SW 1271 (cell line): Measurements from ENCODE around the gene PRPSAP1.
"Not testable (repeated sequence)": the region's sequence is repeated elsewhere in the genome, so short reads cannot be mapped to it uniquely, and the experiment has no call there.

Experiments used
- DNase-seq, 2 experiments: peaks; one replicate each; lab custom pipeline; 2025; lab: John Stamatoyannopoulos, UW

PRPSAP1 gene

DNA sequence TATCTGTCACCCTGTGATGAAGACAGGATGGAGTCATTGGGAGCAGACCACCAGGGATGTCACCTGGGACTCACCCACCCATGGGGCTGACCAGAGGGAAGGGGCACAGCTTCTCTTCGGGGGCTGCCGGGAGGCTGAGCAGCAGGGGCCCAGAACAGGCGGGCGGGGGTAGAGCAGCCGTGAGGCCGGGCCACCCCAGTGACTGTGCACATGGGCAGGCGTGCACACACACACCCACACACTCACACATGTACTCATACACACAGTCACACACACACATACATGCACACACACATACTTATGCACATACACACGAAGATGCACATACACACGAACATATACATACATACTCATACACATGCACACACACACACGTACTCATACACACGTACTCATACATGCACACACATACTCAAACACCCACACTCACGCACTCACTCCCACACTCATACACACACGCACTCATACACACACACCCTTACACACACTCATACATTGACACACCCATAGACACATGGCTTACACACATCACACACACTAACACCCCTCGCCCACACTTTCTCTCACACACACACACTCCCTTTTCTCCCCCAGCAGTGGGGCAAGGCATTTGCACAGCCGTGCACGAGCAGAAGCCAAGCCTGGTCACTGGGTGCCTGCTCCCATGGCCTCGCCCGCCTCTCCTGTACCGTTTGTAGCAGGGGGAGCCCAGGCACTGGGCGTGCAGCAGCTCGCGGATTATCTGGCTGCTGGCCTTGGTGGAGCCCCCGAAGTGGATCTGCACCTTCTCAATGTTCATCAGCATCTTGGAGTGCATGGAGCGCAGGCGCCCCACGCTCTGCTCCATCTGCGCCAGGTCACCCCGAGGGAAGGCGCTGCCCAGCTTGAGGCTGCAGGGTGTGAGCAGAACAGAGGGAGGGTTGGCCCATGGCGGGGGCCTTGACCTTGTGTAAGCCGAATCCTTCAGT is 76.1 kb downstream of the PRPSAP1 start:
- no peak for DNase-seq

DNA sequence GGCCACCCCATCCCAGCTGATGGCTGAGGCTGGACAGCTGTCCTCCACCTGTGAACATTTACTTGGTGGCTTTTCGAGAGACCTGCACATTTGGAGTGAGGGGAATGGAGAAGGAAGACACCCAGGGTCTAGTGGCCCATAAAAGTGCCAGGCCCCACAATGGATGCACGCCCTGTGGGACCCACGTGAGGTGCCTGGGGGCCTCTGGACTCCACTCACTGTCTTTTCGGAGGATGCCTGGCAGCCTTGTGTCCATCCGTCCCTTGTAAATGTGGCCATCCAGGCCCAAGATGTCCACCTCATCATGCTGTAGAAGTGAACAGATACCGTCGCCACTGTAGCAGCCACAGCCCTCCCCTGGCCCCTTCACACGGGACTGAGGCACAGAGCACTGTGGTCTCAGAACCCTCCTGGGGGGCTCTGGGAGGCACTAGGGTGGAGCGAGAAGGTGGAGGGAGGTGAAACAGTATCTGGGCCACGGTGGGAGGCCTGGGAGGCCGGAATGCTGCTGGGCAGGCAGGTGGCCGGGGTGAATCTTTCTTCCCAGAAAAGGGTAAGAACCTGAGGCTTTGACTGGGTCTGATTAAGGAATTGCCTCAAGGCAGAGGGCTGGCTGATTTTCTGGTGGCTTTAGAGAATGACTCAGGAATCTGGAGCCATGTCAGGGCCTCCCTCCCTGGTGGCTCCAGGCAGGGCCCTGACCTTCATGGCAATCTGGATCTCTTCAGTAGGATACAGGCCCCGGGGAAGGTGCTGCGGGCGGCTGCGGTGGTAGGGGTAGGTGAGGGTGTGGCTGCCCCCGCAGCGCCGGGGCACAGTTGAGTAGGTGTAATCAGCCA is 77.0 kb downstream of the PRPSAP1 start:
- DNase-seq: no peak

DNA sequence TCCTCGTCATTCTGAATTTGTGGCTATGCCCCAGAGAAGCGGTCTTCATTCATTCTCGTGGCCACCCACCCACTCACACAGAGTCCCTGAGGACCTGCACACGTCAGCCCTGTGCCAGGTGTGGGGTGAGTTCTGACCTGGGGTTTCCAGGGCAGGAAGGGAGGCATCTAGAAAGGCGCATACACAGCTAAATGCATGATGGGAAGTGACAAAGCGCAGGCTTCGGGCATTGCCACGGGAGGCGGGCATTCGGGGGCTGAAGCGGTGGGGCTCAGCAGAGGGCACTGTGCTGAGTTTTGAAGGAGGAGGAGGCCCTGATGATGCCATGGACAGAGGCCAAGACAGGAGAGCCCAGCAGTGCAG is 77.7 kb downstream of the PRPSAP1 start:
- DNase-seq: no peak

DNA sequence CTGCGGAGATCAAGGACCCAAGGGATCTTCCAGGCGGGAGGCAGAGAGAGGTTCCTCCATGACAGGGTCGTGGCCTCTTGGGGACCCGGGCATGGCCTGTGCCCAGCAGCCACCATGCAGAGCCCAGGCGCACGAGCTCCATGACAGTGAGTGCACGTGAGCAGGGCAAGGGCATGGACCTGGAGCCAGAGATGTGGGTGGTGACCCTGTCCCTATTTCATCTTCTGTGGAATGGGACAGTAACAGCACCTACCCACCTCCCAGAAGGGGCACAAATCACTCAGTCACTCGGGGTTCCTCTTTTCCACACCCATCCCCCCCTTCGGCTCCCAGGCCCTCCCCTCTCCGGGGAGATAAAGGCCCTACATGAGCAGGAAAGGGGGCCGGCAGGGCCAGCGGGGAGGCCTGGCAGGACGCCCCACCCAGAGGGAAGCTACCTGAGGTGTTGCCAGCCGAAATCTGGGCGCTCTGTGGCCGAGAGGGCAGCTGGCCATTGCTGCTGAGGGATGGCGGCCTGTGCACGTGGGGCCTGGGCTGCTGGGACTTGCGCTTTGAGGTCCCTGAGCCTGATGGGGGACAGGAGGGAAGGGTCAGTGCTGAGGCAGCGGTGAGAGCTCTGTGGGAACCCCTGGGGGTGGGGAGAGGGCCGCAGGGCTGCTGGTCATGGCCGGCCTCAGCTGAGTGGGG is 78.2 kb downstream of the PRPSAP1 start:
- DNase-seq: no peak

DNA sequence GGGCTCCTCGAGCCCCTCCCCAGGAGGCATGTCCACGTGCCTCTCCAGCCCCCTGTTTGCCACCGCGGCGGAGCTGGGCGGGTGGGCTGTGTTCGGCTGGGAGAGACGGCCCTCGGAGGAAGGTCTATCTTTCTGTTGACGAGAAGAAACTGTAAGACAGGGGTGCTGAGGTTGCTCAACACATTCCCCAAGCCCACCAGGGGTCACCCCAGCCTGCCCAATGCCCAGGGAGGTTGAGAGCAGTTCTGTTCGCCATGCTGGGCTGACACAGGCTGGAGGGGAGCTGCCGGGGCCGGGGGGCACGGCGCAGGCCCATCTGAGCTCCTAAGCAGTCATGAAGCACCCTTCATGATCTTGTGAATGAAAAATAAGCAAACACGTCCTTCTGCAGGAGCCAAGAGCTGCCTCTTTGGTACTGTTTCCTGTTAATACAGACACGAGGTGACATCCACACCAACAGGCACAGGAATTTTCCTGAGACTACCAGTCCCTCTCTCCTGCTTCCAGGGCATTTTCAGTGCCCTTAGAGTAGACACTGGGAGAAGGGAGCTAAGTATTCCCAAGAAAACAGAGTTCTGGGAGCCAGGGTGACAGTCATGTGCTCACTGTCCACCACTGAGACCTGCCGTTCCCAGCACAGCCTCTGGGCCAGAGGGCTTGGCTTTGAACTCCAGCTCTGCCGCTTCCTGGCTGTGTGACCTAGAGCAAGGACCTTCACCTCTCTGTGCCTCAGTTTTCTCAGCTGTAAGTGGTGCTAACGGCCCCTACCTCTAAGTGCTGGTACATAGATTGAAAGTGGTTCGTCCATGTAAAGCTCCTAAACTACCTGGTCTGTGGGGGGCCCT is 79.4 kb downstream of the PRPSAP1 start:
- no peak for DNase-seq

DNA sequence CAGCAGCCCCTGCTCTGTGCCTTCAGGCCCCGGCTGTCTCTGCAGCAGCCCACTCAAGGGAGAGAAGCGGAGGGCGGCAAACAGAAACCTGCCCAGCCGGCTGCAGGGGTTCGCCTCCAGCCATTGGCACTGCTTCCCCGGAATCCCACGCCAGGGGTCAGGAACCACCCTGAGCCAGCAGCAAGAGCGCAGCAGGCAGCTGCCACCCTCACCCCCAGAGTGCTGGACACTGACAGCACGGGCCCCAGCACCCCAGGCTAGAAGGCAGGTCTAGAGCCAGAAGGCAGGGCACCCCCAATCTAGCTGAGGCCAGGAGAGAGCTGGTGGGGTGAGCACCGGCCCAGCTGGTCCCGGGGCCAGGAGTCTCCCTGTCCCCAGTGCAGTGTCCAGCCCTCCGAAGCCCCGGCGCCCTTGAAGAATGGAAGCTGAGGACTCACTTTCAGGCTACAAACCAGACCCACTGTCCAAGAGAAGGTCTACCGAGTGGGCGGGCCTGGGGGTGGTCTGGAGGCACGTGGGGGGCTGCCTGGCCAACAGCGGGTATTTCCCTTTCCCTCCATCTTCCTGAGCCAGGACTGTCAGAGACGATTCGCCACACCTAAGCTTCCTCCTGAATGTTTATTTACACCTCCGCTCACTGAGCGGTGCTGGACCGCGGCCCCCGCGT is 80.1 kb downstream of the PRPSAP1 start:
- no peak for DNase-seq

DNA sequence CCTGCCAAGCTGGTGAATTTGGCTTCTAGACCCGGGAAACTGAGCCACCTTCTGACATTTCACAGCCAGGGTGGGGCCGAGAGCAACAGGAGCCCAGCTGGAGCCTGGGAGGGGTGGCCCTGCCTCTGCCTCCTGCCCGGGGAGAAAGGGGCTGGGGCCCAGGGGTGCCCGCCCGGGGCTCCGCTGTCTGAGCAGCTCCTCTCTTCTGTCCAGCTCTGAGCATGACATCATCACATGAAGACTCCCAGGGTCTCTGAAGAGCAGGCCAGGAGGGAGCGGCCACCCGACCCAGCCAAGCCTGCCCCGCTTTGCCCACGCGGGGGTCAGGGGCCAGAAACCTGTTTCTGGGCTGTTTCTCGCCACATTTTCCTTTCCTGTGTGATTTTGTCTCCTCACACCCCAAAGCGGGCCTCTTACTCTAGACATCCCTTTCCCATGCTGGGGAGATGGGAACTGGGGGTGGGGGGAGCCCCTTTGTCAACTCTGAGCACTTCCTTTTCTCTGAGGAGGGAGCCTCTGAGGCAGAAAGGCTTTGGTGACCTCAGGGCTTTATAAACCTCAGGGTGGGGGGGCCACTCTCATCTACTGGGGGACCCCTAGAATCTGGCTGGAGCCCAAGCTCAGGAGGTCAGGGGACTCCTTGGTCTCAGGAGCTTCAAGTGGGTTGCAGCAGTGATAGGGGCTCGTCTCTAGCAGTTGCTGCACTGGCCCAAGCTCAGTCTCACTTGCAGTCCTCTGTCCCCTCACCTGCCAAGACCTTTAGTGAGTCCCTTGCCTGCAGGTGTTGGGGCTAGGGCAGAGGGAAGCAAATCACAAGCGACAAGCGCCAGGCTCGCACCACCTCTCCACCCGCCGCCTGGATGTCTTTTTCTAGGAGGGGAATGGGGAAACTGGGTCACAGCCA is 80.9 kb downstream of the PRPSAP1 start:
- no peak for DNase-seq

DNA sequence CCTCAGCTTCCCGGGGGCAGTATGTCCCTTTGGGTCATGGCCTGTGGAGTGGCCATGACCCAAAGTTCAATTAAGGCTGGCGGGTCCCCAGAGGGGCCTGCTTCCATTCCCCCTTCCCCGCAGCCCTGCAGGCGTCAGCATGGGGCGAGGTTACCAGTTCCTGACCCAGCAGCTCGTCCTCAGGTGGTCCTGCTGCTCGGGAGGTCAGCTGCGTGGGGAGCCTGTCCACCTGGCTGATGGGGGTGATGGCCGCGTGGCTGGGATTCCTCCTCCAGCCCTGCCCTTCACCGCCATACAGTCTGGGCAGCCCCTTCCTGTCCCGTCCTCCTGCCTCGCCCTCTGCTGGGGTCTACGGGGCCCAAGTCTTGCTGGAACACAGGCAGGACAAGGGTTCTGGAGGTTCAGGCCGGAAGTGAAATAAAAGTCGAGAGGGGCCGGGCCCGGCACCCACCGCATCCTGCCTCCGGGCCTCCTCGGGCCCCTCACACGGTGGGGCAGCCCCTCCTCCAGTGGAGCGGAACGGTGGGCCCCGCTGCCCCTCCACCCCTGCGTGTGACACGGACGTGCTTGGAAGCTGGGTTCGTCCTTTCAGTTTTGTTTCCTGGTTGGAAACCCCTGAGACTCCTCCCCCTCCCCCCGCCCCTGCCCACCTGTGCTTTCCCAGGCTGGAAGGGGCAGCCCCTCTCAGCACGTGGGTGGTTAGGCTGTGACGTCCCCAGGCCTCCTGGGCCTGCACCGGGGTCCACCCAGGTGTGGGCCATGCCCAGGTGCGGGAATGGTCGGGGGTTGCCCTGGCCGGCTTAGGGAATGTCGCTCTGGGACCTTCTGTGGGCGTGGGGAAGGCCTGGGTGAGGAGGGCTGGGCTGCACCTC is 81.8 kb downstream of the PRPSAP1 start:
- DNase-seq: no peak

DNA sequence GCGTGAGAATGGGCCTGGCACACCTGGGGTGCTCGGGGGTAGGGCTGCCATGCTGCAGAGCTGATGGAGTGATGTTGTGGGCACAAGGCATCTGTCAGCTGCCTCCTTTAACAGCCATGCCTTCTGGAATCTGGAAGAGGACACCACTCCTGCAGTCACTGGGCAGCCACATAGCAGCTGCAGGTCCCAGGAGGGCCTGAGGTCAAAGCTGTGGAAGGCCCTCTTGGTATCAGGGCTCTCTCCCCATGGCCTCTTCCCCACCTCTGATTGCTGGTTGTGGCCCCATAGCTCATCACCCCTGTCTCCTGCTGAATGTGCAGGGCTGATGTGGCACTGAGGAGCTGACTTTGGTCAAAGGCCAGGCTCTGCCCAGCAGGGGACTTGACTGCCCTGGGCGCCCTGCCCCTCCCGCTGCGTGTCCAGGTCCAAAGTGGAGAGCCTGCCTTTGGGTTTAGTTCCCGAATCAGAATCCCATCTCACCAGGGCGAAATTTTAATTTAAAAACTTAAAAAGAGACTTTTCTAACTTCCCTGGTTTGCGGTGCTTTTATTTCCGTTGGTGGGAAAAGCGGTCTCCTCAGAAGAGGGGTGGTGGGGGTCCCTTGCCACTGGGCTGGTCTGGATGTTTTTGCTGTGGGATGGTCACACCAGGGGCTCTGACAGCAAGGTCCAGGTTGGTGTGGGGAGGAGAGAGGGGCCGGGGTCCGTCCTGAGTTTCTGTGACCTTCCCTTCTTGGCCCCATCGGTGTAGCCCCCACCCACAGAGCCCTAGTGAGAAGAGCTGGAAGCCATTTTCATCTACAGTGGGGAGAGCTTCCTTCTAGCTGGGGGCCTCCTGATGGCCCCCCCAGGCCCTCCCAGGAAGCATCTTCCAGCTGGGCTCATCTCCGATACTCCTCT is 82.7 kb downstream of the PRPSAP1 start:
- no peak for DNase-seq

DNA sequence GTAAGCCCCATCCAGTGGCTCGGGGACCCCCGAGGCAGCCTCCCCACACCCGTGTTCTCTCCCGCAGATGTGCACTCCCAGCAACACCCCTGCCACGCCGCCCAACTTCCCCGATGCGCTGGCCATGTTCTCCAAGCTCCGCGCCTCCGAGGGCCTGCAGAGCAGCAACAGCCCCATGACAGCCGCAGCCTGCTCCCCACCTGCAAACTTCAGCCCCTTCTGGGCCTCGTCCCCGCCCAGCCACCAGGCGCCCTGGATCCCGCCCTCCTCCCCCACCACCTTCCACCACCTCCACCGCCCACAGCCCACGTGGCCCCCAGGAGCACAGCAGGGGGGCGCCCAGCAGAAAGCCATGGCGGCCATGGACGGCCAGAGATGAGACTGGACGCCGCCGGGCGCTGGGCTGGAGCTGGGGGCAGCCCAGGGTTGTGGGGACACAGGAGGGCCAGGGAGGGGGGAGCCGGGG is 83.6 kb downstream of the PRPSAP1 start:
- no peak for DNase-seq

DNA sequence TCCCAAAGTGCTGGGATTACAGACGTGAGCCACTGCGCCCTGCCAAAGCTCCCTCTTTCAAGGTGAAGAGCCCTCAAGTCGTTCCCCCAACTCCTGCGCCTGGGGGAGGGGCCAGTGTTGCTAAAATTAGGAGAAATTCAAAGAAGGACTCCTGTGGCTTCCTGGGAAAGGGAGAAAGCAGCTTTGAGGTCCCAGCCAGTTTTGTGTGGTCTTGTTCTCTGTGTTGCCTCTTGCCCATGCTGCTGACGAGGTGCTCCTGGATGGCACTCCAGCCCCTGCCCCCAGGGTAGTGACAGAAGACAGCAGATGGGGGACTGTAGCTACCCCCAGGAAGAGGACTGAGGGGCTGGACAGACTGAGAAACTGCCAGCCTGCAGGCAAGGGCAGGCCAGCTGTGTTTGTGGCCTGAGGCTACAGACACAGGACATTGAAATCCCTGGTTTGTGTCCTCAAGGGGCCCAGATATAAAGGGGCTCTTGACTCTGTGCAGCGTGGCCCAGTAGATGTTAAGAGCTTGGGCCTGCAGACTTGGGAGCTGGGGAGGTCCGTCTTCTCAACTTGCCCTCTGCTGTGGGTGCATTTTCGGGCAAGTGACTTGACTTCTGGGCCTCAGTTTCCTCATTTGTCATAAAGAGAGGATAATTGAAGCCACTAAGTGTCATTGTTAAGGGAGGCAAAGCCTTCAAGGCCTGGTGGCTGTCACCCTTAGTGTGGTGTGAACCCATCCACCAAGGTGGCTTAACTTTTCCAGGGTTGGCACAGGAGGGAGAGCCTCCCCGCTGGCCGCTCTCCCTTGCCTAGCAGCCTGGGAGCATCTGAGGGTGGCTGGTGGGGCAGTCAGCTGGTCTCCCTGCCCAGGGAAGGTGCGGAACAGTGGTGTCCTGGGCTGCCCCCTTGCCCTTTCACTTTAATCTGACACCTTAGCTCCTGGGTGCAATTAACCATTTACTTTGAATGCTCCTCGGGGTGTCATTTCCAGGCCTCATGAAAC is 84.4 kb downstream of the PRPSAP1 start:
- no peak for DNase-seq

DNA sequence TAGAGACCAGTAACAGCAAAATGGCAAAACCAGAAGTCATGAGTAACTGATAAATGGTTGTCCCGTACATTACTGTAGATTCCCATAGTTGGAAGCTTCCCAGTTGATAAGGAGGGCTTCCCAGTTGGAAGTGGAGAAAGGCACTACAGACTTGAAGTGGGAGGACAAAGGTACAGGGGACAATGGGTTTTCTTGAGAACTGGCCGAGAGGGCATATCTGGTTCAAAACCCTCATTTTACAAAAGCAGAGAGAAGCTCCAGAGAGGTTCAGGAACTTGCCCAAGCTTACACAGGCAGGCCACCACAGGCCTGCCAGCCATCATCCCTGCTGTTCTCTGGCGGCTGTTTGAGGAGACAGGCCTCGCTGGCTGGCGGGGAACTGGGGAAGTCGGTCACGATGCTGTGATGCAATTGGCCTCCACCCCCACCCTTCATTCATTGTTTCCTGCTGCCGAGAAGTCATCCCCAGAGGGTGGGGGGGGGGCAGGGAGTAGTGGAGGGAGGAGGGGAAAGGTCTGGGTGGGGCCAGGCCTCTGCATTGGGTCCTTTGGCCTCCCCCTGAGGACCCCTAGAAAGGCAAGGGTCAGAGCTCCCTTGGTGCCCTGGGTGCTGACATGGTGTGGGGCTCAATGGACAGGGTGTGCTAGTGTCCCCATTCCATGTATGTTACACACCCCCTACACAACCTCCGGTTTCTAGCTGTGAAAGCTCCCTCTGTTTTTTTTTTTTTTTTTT is 85.5 kb downstream of the PRPSAP1 start:
- no peak for DNase-seq

DNA sequence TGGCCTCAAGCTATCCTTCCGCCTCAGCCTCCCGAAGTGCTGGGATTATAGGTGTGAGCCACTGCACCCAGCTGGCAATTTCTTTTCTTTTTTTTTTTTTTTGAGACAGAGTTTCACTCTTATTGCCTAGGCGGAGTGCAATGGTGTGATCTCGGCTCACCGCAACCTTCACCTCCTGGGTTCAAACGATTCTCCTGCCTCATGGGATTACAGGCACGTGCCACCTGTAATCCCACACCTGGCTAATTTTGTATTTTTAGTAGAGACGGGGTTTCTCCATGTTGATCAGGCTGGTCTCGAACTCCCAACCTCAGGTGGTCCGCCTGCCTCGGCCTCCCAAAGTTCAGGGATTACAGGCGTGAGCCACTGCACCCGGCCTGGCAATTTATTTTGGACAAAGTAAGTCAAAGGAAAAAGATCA is 86.1 kb downstream of the PRPSAP1 start:
- DNase-seq: not testable (repeated sequence)

DNA sequence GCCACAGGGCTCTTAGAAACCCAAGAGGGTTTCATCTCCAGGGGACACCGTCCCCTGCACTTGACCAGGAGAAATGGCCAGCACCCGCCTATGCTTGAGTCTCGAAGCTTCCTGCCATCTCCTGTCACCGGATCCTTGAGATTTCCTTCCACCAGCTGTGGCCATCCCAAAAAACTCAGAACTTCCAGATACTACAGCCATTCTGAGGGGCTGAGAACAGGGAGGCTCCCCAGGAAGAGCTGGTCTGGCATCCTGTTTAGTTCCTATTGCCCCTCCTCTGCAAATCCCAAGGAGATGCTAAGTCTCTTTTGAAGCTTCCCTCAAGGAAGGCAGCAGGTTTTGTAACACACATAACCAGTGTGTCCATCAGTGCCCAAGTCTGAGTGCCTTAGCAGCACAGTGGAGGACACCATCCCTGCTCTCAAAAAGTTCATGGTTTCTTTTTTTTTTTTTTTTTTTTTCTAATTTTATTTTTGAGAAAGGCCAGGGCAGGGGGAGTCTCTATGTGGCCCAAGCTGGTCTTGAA is 86.6 kb downstream of the PRPSAP1 start:
- no peak for DNase-seq

DNA sequence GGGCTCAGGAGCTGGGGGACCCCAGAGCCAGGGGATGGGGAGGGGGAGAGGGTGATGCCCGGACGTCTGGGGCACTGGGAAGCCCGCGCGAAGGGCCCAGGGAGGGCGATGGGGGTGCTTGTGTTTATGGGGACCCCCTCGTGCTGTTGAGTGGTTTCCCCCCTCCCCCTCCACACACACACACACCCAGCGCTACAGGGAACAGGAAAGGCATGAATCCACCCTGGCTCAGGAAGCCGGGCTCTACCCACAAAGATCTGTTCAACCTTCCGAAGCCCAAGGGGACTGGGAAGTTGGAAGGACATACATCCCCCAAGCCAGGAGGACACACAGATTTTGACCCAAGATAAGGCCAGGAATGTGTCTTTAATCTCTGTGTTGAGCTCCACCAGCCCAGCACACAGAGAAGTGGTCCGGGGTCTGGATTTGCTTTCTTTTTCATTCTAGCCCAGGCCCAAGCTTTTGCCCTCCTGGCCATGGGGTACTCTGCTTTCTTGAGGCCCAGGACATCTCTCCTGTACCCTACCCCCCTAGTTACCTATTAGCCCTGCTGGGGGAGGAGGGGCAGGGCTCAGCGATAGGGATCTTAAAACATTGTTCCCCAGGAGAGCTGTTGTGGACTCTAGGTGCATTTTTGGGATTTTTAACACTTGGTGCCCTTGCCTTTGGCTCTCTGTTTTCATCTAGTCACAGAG is 87.3 kb downstream of the PRPSAP1 start:
- no peak for DNase-seq
